ENCODE results near the gene CAND2. TPM values are rescaled to one million over a fixed set of nuclear protein-coding genes. Genes with fewer than 3 reads are reported as not detected.

Gene CAND2
- polyA plus RNA-seq, 1 donor from 2014 or later: 17.3 TPM

DNA sequence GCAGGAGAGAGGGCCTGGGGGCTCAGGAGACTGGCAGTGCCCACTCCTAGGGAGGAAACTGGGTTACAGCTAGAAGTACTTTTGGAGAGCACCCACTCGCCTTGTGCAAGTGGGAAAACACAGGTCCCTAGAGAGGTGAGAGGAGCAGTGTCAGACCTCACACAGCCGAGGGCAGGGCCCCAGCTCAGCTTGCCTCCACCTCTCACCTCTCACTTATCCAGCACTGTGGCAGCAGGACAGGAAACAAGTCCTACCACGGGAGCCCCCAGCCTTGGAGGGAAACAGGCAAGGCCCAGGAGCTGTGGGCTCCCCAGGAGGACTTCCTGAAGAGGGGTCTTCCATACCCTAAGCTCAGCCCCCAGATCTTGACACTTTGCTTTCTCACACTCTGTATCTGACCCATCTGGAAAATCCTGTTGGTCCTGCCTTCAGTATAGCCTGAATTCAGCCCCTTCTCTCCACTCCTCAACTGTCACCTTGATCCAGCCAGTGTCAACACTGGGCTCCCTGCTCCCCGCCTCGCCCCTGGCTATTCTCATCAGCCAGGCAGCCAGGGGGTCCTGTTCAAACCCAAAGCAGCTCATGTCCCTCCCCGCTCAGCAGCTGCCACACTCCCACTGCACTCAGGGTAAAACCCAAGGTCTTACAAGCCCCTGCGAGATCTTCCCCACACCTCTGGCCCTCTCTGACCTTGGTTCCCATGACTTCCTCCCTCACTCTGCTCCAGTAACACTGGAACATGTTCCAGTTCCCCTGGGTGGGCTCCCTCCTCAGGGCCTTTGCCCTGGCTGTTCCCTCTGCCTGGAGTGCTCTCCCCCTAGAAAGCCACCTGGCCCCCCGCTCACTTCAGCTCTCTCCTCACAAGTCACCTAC is 36.6 kb upstream of the CAND2 start:
- Histone ChIP-seq H3K4me2 (ENCODE audit: low read length) (no peak overlapping the region), H3F3A (ENCODE audit: insufficient read depth, low read length, poor library complexity, severe bottlenecking) (no peaks in the 10 kb centered on the region), H4K20me1 (ENCODE audit: insufficient read depth) (no peaks in the 10 kb centered on the region), H2AFZ (ENCODE audit: low read depth, low read length) (no peak overlapping the region), H3K27ac (ENCODE audit: low read length) (no peak overlapping the region), H3K9me2 (ENCODE audit: insufficient read depth, low read length) (no peaks in the 10 kb centered on the region), H3K9me3 (ENCODE audit: low read length) (no peaks in the 10 kb centered on the region), H3K9ac (ENCODE audit: low read length) (no peak overlapping the region), H3K36me3 (ENCODE audit: insufficient read depth, low read length) (no peaks in the 10 kb centered on the region), H3K79me2 (replicated peaks; ENCODE audit: insufficient read depth, low read length) (no peaks in the 10 kb centered on the region), H3K4me3 (ENCODE audit: low read length) (no peak overlapping the region), H3K27me3 (ENCODE audit: insufficient read depth, low read depth, low read length) (no peaks in the 10 kb centered on the region)
- TF ChIP-seq SMC3 (conservative IDR thresholded peaks at IDR 0.05; ENCODE audit: poor library complexity): no peak
- TF ChIP-seq, protein P1, sequence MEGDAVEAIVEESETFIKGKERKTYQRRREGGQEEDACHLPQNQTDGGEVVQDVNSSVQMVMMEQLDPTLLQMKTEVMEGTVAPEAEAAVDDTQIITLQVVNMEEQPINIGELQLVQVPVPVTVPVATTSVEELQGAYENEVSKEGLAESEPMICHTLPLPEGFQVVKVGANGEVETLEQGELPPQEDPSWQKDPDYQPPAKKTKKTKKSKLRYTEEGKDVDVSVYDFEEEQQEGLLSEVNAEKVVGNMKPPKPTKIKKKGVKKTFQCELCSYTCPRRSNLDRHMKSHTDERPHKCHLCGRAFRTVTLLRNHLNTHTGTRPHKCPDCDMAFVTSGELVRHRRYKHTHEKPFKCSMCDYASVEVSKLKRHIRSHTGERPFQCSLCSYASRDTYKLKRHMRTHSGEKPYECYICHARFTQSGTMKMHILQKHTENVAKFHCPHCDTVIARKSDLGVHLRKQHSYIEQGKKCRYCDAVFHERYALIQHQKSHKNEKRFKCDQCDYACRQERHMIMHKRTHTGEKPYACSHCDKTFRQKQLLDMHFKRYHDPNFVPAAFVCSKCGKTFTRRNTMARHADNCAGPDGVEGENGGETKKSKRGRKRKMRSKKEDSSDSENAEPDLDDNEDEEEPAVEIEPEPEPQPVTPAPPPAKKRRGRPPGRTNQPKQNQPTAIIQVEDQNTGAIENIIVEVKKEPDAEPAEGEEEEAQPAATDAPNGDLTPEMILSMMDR (IDR thresholded peaks at IDR 0.05; ENCODE audit: poor library complexity, severe bottlenecking): no peak
- TF ChIP-seq TAF1 (IDR thresholded peaks at IDR 0.05; ENCODE audit: low read depth): no peak
- TF ChIP-seq POLR2AphosphoS5 (IDR thresholded peaks at IDR 0.05): no peak
- TF ChIP-seq, protein P2, sequence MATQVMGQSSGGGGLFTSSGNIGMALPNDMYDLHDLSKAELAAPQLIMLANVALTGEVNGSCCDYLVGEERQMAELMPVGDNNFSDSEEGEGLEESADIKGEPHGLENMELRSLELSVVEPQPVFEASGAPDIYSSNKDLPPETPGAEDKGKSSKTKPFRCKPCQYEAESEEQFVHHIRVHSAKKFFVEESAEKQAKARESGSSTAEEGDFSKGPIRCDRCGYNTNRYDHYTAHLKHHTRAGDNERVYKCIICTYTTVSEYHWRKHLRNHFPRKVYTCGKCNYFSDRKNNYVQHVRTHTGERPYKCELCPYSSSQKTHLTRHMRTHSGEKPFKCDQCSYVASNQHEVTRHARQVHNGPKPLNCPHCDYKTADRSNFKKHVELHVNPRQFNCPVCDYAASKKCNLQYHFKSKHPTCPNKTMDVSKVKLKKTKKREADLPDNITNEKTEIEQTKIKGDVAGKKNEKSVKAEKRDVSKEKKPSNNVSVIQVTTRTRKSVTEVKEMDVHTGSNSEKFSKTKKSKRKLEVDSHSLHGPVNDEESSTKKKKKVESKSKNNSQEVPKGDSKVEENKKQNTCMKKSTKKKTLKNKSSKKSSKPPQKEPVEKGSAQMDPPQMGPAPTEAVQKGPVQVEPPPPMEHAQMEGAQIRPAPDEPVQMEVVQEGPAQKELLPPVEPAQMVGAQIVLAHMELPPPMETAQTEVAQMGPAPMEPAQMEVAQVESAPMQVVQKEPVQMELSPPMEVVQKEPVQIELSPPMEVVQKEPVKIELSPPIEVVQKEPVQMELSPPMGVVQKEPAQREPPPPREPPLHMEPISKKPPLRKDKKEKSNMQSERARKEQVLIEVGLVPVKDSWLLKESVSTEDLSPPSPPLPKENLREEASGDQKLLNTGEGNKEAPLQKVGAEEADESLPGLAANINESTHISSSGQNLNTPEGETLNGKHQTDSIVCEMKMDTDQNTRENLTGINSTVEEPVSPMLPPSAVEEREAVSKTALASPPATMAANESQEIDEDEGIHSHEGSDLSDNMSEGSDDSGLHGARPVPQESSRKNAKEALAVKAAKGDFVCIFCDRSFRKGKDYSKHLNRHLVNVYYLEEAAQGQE (IDR thresholded peaks at IDR 0.05; ENCODE audit: borderline replicate concordance): no peak
- TF ChIP-seq EZH2 (IDR thresholded peaks at IDR 0.05; ENCODE audit: borderline replicate concordance, insufficient read depth, low read length, poor library complexity, severe bottlenecking): no peak
- no peak for TF ChIP-seq RAD21 (conservative IDR thresholded peaks at IDR 0.05)
- no peak for TF ChIP-seq EP300 (conservative IDR thresholded peaks at IDR 0.05; ENCODE audit: poor library complexity, severe bottlenecking)
- TF ChIP-seq MXI1 (conservative IDR thresholded peaks at IDR 0.05; ENCODE audit: poor library complexity, severe bottlenecking): no peak

DNA sequence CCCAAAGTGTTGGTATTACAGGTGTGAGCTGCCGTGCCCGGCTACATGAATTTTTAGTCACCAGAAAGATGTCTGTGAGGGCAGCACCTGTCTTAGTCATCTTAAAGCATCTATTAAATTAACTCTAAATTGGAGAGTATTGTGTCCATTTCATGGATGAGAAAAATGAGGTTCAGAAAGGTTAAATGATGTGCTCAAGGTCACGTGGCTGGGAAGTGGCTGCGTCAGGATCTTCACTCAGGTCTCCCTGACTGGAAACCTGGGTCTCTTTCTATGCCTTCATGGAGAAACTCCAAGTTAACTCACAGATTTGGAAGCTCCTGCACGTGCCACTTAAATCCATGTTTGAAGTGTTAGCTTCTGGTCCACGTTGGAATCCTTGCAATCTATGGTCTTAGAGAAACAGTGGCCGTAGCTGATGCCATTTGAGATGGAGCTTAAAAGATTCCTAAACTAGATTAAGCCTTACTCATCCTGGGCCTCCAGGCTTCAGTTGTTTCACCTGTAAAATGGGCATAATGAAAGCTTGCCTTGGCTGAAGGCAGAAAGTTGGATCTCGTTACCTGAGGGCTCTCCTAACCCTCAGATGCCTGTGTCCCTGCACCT is 32.2 kb upstream of the CAND2 start:
- Histone ChIP-seq H3K79me2 (replicated peaks; ENCODE audit: insufficient read depth, low read length) (no peaks in the 10 kb centered on the region), H2AFZ (ENCODE audit: low read depth, low read length) (no peak overlapping the region), H3K9me3 (ENCODE audit: low read length) (no peaks in the 10 kb centered on the region), H3K4me3 (ENCODE audit: low read length) (no peak overlapping the region), H3K27me3 (ENCODE audit: insufficient read depth, low read depth, low read length) (no peaks in the 10 kb centered on the region), H3K9ac (ENCODE audit: low read length) (no peak overlapping the region), H3K36me3 (ENCODE audit: insufficient read depth, low read length) (no peaks in the 10 kb centered on the region), H3K9me2 (ENCODE audit: insufficient read depth, low read length) (no peaks in the 10 kb centered on the region), H3K27ac (ENCODE audit: low read length) (no peak overlapping the region), H4K20me1 (ENCODE audit: insufficient read depth) (no peaks in the 10 kb centered on the region), H3K4me2 (ENCODE audit: low read length) (no peak overlapping the region), H3F3A (ENCODE audit: insufficient read depth, low read length, poor library complexity, severe bottlenecking) (no peaks in the 10 kb centered on the region)
- no peak for TF ChIP-seq TAF1 (IDR thresholded peaks at IDR 0.05; ENCODE audit: low read depth)
- TF ChIP-seq, protein P2 (IDR thresholded peaks at IDR 0.05; ENCODE audit: borderline replicate concordance): no peak
- TF ChIP-seq POLR2AphosphoS5 (IDR thresholded peaks at IDR 0.05): no peak
- TF ChIP-seq, protein P1 (IDR thresholded peaks at IDR 0.05; ENCODE audit: poor library complexity, severe bottlenecking): no peak
- no peak for TF ChIP-seq RAD21 (conservative IDR thresholded peaks at IDR 0.05)
- no peak for TF ChIP-seq EP300 (conservative IDR thresholded peaks at IDR 0.05; ENCODE audit: poor library complexity, severe bottlenecking)
- TF ChIP-seq EZH2 (IDR thresholded peaks at IDR 0.05; ENCODE audit: borderline replicate concordance, insufficient read depth, low read length, poor library complexity, severe bottlenecking): no peak
- no peak for TF ChIP-seq SMC3 (conservative IDR thresholded peaks at IDR 0.05; ENCODE audit: poor library complexity)
- no peak for TF ChIP-seq MXI1 (conservative IDR thresholded peaks at IDR 0.05; ENCODE audit: poor library complexity, severe bottlenecking)

Measured in neural cell (in vitro differentiated cells).